Anterior cingulate cortex (tissue), 58 donors: ENCODE measurements around the gene CENPW.

ENCODE experiments used
- DNase-seq, 58 donors: peaks; one replicate each; lab custom pipeline; 2025; lab: John Stamatoyannopoulos, UW

CENPW gene

GRCh38 chr6:126372626-126373025 is 32.7 kb downstream of the CENPW start:
- DNase-seq = no peak

GRCh38 chr6:126373344-126373743 is 33.4 kb downstream of the CENPW start:
- DNase-seq = no peak

GRCh38 chr6:126374372-126374771 is 34.5 kb downstream of the CENPW start:
- no peak for DNase-seq

- no peak for DNase-seq
Observed at GRCh38 chr6:126376682-126377081, 36.8 kb downstream of the CENPW start.

GRCh38 chr6:126377594-126378153 is 37.8 kb downstream of the CENPW start:
- no peak for DNase-seq

- no peak for DNase-seq
Observed at GRCh38 chr6:126380072-126380583, 40.2 kb downstream of the CENPW start.

GRCh38 chr6:126381498-126381897 is 41.6 kb downstream of the CENPW start:
- DNase-seq = no peak

- no peak for DNase-seq
Observed at GRCh38 chr6:126383203-126383602, 43.3 kb downstream of the CENPW start.

- no peak for DNase-seq
Observed at GRCh38 chr6:126385536-126385935, 45.6 kb downstream of the CENPW start.

- no peak for DNase-seq
Observed at GRCh38 chr6:126388104-126388598, 48.2 kb downstream of the CENPW start.

- no peak for DNase-seq
Observed at GRCh38 chr6:126396131-126396530, 56.2 kb downstream of the CENPW start.
